HG03442 (cell line): Measurements from ENCODE around the gene SCLT1.
A peak's percentile ranks its signal among the peaks of the same experiment; 100 is the strongest.

Source experiments
- ATAC-seq: cut with Tn5 transposase; IDR thresholded peaks from one replicate; pipeline ENCODE4 v1.9.1; 2021; ENCODE audit warnings: mild to moderate bottlenecking, moderate library complexity; ENCODE audit not compliant: unreplicated experiment

Gene SCLT1

DNA sequence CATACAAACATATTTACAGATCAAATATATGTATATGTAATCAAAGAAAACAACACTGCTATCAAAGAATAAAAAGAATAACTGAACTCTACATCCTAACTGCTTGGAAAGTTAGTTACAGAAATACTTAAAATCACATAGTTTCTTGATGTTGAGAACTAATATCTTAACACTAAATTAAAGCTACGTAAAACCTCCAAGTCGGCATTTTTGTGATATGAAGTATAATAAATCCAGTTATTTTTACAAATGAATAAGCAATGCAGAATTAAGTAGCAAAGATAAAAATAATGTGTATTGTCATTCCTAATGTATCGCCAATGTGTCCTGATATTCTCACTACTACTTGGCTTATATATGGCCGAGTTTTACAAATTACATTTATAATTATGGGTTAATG lies 215.4 kb downstream of the SCLT1 start:
- no peak for ATAC-seq

DNA sequence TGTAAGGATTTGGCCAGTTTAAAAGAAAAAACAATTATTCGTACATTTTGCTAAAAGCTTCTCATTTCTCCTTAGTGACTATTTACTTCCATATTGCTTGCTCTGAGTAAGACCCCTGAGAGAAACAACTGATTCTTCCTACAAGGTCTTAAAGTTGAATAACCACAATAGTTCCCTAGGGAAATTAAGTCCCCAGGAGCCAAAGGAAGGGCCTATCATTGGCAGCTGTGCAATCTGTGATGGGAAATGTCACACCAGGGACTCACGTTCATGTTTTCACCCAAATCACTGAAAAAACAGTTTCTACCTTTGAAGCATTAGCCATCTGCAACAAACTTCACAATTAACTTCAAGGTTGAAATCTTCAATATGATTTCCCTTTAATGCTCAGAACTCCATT lies 217.1 kb downstream of the SCLT1 start:
- no peak for ATAC-seq

DNA sequence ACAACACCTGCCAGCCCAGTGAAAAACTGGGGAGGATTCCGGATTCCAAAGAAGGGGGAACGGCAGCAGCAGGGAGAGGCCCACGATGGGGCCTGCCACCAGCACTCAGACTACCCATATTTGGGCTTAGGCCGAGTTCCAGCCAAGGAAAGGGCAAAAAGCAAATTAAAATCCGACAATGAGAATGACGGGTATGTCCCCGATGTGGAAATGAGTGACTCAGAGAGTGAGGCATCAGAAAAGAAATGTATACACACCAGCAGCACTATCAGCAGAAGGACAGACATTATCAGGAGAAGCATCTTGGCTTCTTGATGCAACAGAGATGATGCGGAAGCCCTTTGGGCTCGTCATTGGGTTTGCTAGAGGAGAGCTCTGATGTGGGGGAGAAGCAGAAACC lies 221.4 kb downstream of the SCLT1 start:
- ATAC-seq = no peak

DNA sequence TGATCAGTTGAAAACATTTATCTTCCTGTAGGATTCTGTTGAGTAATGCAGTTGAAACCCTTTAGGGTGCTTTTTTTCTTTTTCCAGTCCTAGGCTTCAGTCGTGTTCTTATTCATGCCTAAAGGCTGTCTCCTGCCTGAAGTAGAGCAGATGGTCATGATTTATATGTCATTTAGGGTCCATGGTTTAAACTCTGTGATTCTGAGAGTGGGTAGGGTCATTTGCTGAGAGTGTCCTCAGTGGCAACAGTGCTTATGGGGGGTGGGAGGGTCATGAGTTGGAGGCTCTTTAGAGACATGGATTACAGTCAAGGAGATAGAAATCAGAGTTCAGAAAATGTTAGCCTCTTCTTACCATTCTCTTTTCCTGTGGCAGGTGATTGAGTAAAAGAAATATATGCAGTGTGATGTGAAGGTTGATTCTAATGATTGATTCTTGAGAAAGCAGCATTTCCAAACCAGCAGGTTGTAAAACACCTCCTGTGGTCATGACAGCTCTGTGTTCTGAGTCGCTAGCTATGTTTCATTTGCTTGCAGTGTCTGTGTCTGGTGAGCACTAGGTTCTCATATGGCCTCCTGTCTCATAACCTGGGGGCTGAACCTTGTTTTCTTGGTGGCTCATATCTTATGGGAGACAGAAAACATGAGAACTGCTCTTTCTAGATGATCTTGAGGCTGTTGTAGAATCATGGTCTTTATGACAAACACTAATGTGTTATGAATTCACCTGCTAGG lies 223.4 kb downstream of the SCLT1 start:
- no peak for ATAC-seq

DNA sequence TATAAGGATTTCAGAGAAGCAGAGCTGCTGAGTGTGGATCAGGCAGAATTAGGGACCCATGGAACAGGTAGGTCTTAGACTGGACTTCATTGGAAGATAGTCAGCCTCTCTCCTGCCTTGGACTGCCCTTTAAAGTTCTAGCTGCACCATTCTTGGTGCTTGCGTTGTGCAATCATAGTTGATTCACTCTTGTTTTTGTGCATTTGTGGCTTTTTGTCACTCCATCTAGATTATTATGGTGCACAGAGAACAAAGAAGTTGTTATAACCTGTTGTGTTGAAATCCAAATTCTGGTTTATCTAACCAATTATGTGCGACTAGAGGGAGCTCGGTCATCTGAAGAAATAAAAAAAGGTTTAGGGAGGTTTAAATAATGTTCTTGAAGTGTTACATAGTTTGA lies 224.6 kb downstream of the SCLT1 start:
- ATAC-seq = no peak

DNA sequence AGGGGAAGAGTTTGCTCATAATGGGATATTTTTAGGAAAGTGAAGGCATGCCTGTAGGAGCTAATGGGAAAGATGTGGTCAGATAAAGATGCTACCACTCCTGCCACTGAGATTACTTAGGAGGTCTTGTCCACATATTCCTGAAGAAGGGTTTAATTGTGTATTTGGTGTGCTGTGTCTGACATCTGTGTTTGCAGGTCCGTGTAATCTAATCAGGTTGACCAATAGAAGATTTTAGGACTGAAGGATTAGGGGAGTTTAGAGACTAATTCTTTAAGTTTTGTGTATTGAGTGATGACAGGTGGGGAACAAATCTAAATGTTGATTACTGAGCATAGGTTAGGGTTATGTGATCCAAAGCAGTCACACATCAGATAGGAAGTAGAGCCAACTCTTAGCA lies 226.6 kb downstream of the SCLT1 start:
- no peak for ATAC-seq

DNA sequence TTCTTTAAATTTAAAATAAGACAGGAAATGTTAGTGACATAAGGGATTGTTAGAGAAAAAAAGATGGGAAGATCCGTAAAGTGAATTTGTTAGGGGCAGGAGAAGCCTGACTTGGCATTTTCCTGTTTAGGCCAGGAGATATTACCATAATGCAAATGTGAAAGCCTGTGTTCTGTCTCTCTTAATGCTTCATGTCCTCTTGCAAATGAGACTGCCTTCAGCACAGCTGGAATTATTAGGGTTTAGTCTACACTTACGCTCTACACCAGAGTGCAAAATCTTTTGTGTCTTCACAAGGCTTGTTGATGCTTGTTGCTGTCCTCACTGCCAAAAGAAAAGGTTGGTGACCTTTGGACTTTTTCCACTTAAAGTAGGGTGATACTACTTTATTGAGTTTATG lies 227.1 kb downstream of the SCLT1 start:
- ATAC-seq = no peak

DNA sequence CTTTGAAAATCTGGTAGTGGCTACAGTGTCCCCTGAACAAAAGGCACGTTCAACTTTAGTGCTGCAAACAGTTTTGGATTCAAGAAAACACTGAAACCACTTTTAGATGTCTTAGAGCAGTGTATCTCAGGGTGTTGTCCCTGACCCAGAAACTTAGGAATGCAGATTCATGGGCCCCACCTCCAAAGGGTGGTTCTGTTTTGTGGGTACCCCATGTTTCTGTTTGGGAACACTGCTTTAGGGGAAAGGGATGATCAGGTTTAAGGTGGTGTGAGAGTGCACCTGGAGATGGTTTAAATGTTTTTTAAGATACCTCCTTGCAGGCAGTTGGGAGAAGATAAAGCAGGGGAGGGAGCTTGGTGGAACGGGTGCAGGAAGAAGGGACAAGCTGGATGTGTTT lies 228.2 kb downstream of the SCLT1 start:
- ATAC-seq = no peak

DNA sequence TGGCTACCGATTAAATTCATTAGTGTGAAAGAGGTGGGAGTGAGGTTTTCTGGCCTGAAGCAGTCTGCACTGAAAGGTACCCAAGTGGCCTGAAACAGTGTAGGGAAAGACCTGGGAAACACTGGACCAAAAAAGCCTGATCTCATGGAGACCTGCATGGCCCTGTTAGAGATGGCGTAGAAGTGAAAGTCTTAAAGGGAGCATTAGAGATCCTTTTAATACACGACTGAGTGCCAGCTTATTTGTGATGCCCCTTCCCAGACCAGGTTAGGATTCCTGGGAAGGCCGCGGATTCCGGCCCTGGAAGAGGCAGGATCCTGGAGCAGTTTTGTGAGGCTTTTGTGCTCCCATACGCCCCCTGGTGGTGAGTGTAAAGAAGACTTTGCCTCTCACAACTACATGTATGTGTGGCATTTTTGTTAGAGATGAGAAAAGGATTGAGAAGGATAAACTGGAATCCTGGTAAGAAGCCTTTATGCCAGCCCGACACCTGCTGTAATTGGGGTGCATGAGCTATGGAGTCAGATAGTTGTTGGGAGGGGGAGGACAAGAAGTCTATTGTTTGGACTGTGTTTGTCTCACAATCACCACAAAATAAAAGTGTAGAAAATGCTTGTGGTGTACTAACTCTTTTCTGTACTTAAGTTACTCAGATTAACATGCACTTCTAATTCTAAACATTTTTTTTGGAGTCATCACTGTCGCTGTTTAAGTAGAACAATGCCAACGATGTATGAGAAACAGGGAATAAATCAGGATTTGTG lies 229.8 kb downstream of the SCLT1 start:
- no peak for ATAC-seq

DNA sequence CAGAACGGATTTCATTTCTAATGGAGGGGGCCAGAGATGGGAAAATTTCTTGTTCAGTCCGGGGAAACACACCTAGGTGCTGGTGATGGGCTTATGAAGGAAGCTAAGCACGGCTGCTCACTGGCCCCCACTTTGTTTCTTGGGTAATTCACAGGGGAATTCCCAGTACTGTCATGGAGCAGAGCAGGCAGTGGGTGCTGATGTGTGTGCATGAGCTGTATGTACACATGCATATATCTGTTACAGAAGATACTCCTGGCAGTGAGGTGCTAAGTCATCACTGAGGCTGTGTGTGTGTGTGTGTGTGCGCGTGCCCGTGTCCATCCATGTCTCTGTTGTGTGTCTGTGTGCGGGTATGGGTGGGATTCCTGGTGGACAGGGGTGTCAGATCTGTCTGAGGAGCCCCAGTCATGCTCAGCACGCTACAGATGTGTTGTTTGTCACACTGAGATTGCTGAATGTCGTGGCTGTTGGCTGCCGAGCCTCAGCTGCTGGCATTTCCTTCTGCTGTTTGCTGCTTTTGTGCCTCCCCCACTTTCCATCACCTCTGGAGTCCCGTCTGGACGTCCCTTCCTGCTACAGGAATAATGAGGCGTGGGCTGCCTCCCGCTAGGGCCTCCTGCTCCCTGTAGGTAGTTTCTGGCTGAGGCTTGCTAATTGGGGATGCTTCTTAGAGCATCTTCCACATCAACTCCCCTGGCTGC lies 230.6 kb downstream of the SCLT1 start:
- peak; percentile 57 for ATAC-seq

DNA sequence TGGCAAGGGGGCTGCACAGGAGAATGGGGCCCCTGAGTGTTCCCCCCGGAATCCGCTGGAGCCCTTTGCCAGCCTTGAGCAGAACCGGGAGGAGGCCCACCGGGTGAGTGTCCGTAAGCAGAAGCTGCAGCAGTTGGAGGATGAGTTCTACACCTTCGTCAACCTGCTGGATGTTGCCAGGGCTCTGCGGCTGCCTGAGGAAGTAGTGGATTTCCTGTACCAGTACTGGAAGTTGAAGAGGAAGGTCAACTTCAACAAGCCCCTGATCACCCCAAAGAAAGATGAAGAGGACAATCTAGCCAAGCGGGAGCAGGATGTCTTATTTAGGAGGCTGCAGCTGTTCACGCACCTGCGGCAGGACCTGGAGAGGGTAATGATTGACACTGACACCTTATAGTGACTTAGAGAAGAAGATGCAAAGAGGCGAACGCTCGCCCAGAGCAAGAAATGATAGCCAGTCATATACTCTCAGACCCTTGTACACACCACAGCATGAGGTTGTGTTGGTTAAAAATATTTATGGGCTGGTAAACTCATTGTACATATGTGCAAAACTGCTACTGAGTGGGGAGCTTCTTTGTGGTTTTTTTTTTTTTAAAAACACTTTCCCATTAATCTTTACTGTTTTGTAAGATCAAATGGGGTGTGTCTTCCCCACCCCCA lies 231.4 kb downstream of the SCLT1 start:
- peak; percentile 6 for ATAC-seq

DNA sequence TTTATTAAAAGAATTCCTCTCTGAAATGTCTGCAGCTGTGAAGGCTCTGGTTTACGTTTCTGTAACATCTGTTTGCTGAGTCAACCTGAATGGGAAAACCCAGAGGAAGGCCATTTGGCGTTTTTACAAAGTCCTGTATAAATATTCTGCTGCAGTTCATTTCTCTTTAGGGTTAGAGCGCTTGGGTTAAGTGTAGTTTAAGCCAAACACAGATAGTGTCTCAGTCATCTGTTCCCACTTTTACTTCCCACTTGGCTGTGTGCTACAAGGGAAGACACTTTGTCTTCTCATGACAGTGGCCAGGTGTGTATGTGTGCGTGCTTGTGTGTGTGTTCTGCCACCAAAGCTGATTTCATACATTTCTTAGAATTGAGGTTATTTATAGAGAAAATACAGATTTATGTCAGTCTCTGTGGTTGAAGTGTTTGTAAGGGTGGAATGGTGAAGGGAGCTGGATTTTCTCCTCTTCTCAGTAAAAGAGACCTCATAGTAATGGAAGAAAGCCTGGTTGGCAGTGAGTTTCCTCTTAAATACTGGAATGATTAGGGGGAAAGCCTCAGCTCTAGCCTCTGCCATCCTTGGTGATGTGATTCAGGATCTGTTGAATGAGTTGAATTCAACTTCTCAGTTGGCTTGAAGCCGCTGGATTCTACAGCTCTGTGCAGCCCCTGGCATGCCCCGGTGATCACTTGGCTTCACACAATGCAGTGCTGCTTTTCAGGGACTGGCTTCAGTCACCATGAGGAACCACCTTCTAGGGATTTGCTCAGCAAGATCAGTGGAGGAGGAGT lies 233.3 kb downstream of the SCLT1 start:
- ATAC-seq = no peak

DNA sequence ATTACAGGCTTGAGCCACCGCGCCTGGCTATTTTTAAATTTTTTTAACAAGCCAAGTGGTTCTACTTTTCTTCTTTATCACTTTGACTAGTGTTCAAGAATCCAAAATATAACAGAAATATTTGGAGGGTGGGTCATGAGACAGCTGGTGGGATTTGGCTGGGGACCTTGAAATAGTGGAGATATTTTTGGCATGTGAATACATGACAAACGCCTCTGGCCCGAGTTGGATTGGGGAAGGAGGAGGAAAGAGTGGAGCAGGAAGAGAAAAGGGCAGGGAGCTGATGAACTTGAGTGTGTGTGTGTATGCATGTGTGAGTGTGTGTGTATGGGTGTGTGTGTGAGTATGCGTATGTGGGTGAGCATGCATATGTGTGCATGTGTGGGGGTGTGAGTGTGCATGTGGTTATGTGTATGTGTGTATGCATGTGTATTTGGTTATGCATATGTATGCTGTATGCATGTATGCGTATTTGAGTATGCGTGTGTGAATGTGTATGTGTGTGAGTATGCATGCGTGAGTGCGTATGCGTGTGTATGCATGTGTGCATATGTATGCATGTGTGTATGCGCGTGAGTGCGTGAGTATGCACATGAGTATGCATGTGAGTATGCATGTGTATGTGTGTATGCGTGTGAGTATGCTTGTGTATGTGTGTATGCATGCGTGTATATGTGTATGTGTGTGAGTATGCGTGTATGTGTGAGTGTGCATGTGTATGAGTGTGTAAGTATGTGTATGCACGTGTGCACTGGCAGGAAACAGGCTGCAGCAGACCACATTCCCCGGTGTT lies 234.3 kb downstream of the SCLT1 start:
- no peak for ATAC-seq

DNA sequence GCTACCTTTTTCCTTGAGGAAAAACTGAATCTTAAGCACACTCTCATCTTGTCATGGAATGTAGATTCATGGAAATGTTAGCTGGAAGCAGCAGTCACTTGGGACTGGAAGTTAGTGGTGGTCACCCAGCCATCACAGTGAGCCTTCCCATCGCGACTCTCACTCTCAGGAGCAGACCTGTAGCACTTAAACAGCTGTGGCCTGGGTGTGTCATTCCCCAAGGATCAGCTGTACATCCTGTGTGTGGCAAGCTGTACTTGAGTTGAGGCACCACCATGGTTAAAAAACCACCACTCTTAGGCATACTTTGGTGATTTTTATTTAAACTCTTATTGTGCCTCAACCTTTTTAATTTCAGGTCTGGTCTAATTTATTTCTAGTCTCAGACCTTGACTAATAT lies 237.1 kb downstream of the SCLT1 start:
- no peak for ATAC-seq

DNA sequence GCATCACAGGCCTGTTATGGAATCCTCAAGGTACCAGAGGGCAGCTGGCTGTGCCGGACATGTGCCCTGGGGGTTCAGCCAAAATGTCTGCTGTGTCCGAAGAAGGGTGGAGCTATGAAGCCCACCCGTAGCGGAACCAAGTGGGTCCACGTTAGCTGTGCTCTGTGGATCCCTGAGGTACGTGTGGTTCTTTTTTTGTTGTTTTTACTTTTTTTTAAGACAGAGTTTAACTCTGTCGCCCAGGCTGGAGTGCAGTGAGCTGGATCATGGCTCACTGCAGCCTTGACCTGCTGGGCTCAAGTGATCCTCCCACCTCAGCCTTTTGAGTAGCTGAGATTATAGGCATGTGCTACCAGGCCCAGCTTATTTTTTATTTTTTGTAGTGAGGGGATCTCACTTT lies 237.7 kb downstream of the SCLT1 start:
- ATAC-seq = no peak

DNA sequence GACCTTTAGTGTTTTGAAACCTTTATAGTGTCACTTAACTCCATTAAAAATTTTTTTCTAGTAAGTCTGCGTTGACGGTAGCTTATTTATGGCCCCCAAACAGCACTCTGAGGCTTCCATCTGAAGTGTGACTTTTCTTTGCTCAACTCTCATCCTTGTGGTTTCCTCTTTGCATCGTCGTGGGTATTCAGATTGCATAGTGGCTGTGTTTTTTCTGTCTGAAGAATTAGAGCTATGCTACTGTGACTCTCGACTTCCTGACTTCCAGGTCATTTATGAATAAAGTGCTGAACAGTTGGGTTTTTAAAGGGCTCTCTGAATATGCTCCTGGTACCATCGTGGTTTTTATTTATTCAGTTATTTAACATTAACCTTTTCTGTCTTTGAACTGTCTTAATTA lies 238.9 kb downstream of the SCLT1 start:
- peak; percentile 90 for ATAC-seq

DNA sequence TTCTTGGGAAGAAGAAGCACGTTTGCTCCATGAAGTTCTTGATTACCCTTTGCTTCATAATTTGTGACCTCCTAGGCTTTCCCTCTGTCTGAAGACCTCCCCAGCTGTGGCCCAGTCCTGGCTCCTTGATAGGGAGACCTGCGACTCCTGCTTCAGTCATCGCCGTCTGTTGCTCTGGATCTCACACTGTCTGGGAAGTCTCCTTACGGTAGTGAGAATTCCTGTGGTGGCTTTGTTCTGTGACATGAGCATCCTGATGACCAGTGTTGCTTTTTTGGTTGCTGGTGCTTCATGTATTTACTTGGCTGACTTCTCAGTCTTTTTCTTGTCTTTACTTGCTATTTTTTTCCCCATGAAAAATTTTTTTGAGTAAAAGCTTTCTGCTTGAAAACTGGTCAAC lies 239.6 kb downstream of the SCLT1 start:
- no peak for ATAC-seq

DNA sequence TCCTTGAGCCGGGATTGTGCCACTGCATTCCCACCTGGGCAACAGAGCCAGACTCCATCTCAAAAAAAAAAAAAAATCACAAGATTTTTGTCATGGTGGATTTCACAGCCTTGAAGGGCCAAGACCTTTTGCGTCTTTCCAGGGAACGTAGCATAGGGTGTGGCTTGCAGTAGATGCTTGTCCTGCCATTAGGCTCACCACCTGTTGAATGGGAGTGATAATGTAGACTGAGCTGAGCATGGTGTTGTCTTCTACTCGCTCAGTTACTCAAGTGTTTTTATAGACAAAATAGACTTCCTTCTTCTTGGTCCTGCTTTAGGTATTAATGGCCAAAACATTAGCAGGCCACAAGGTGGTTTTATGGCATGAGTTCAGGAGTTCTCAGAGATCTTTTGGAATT lies 243.1 kb downstream of the SCLT1 start:
- ATAC-seq = no peak

DNA sequence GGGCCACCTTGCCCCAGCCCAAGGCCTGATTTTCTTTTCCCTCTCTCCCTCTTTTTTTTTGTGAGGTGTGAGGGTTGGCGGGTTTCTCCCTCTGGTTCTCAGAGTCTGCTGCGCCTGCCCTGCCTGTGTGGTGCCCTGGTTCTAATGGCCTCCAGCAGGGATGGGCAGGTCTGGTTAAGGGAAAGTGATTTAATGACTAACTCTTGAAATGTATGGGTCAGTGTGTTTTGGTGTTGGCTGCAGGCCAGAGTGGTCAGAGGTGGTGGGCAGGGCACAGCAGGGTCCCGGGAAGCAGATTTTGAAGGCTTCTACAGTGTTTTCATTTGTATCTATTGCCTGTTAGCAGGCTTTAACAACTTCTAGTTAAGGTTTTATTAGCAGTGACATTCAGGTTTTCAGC lies 244.9 kb downstream of the SCLT1 start:
- no peak for ATAC-seq
